Measurements from ENCODE around the gene MALL.
"Not testable (repeated sequence)": the region's sequence is repeated elsewhere in the genome, so short reads cannot be mapped to it uniquely, and the experiment has no call there.

- TF ChIP-seq, protein P1, sequence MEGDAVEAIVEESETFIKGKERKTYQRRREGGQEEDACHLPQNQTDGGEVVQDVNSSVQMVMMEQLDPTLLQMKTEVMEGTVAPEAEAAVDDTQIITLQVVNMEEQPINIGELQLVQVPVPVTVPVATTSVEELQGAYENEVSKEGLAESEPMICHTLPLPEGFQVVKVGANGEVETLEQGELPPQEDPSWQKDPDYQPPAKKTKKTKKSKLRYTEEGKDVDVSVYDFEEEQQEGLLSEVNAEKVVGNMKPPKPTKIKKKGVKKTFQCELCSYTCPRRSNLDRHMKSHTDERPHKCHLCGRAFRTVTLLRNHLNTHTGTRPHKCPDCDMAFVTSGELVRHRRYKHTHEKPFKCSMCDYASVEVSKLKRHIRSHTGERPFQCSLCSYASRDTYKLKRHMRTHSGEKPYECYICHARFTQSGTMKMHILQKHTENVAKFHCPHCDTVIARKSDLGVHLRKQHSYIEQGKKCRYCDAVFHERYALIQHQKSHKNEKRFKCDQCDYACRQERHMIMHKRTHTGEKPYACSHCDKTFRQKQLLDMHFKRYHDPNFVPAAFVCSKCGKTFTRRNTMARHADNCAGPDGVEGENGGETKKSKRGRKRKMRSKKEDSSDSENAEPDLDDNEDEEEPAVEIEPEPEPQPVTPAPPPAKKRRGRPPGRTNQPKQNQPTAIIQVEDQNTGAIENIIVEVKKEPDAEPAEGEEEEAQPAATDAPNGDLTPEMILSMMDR (IDR thresholded peaks at IDR 0.05; ENCODE audit: insufficient read depth, low read length, poor library complexity, severe bottlenecking), result not testable (repeated sequence)
- not testable (repeated sequence) for TF ChIP-seq EZH2phosphoT487 (conservative IDR thresholded peaks at IDR 0.05; ENCODE audit: low read length)
Measured at GRCh38 chr2:110100880-110101279, 14.7 kb downstream of the MALL start.

Measured in SU-DHL-6 (cell line).